Activated T-cell treated with anti-CD3 and anti-CD28 coated beads, Interleukin-2, amount 50 U/mL, for 72 hours (primary cell): ENCODE data around the gene TDRD10. TPM values are rescaled to one million over a fixed set of nuclear protein-coding genes. Genes with fewer than 3 reads are reported as not detected.

ENCODE experiments used
- ATAC-seq, 2 donors: fragments of 150-1000 bp; cut with Tn5 transposase; replicated peaks in 1 of 2; 2 replicates each; pipeline ENCODE4 v1.10.0; 2021; ENCODE audit warnings: moderate library complexity in 2 of 2, mild to moderate bottlenecking in 1 of 2
- DNase-seq, 2 donors: peaks; one replicate each; pipeline ENCODE4 v3.0.0; 2021 to 2022; ENCODE audit warnings: mixed read lengths in 1 of 2
- H3K27ac Mint-ChIP-seq: one replicate; pipeline ENCODE4 v1.8.0; 2022; ENCODE audit warnings: mild to moderate bottlenecking, moderate library complexity, mixed read lengths
- H3K27me3 Mint-ChIP-seq: one replicate; pipeline ENCODE4 v1.8.0; 2022; ENCODE audit warnings: low read depth, mixed read lengths
- H3K36me3 Mint-ChIP-seq, 2 donors: one replicate each; pipeline ENCODE4 v1.8.0; 2022; ENCODE audit warnings: mixed read lengths in 2 of 2, mild to moderate bottlenecking in 1 of 2; ENCODE audit not compliant: insufficient read depth in 2 of 2
- H3K4me1 Mint-ChIP-seq: one replicate; pipeline ENCODE4 v1.8.0; 2022; ENCODE audit warnings: low read depth, mixed read lengths
- H3K4me3 Mint-ChIP-seq, 2 donors: one replicate each; pipeline ENCODE4 v1.8.0; 2022; ENCODE audit warnings: mild to moderate bottlenecking in 2 of 2, mixed read lengths in 2 of 2, moderate library complexity in 2 of 2
- H3K9me3 Mint-ChIP-seq, 2 donors: one replicate each; pipeline ENCODE4 v1.8.0; 2022; ENCODE audit warnings: mixed read lengths in 2 of 2
- total RNA-seq, 2 donors: library from RNA; stranded (reverse); gene quantifications; one replicate each; pipeline ENCODE4 v1.2.3, GENCODE V29; 2022

TDRD10 gene
- total RNA-seq, 2 donors from 2014 or later = 0.86 TPM; not detected in 1

DNA sequence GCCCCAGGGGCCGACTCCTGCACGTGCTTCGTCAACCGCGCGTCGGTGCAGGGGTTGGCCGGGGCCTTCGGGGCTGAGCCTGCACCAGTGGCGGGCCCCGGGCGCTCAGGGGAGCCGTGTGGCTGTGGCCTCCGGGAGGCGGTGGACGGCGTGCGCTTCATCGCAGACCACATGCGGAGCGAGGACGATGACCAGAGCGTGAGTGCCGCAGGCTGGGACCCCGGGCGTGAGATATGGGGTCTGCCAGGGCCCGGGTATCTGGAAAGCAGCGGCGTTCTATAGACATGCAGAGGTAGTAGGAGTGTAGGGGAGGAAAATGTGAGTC is 69.9 kb downstream of the TDRD10 start:
- peaks cover 10% of the 10 kb centered on the region for H3K4me1 Mint-ChIP-seq
- no peaks in the 10 kb centered on the region for H3K9me3 Mint-ChIP-seq
- DNase-seq (no peak), ATAC-seq (no peak)
- H3K27me3 Mint-ChIP-seq = peaks cover 22% of the 10 kb centered on the region
- peak overlapping the region; percentile 38 for H3K27ac Mint-ChIP-seq
- H3K4me3 Mint-ChIP-seq = no peak overlapping the region
- no peaks in the 10 kb centered on the region for H3K36me3 Mint-ChIP-seq

DNA sequence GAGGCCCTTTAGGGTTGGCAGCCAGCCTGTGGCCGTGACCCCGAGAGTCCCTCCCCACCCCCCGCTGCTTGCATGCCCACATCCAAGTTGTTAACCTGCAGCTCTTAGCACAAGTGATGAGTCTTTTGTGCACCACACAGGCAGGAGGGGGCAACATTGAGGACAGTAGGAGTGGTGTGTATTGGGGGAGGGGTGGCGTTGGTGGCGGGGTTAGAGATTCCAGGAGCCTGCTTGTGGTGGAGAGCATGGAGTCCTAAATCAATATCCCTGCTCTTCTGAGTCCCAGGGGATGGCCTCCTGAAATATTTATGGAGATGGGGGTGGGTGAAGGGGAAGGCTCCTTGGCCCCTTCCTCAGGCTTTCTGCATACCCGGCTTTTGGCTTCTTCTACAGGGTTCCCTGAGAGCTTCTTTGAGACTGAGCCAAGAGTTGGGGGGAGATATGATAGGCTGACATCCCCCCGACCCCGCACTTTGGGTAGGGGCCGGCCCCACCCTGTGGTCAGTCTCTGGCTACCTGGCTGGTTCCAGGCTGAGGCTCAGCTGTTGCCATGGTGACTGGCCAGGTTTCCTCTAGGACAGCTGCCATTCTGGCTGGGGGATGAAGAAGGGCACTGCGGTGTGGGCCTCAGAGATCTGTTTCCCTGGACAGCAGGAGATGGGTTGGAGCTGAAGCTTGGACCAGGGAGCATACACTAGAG is 70.6 kb downstream of the TDRD10 start:
- no peaks in the 10 kb centered on the region for H3K36me3 Mint-ChIP-seq

DNA sequence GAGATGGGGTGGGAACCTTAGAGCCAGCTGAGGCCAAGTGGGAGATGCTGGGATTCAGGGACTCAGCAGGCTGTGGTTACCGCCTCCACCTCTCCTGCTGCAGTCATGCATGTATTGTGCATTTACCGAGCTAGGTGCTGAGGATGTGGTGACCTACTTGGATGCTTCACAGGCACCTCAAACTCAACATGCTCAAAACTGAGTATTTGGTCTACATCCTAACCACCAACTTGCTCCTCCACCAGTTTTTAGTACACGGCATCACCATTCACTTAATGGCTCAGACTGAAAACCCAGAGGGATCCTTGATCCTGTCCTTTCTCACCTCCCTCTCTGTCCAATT is 71.1 kb downstream of the TDRD10 start:
- no peak for DNase-seq
- Mint-ChIP-seq H3K4me1 (peaks cover 2% of the 10 kb centered on the region), H3K9me3 (no peaks in the 10 kb centered on the region), H3K27me3 (peaks cover 10% of the 10 kb centered on the region), H3K36me3 (no peaks in the 10 kb centered on the region), H3K27ac (no peak overlapping the region), H3K4me3 (no peak overlapping the region)
- ATAC-seq = peak; percentile 5 to 8

More for the DNA sequence above, 70.6 kb downstream of the TDRD10 start:
- peaks cover 7% of the 10 kb centered on the region for H3K4me1 Mint-ChIP-seq
- H3K27ac Mint-ChIP-seq = no peak overlapping the region
- ATAC-seq = peak; percentile 2 to 11
- H3K27me3 Mint-ChIP-seq = peaks cover 15% of the 10 kb centered on the region
- no peak for DNase-seq
- H3K9me3 Mint-ChIP-seq = no peaks in the 10 kb centered on the region
- H3K4me3 Mint-ChIP-seq = no peak overlapping the region

DNA sequence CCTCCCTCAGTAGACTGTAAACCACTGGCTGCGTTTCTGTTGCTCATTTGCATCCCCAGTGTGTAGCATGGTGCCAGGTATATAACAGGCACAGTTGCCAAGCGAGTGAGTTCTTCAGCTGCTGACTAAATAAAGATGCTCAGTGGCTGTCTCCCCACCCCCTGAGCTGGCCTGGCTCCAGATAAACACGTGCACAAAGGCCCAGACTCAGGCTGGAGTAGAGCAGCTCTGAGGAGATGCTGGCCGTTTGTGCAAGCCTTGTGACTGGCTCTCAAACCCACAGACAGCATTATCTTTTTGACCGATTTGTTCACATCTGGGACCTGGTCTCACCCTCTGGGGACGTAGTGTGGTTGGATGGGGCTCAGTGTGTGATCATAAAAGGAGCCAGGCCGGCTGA is 72.7 kb downstream of the TDRD10 start:
- peaks cover 9% of the 10 kb centered on the region for H3K27me3 Mint-ChIP-seq
- H3K9me3 Mint-ChIP-seq = no peaks in the 10 kb centered on the region
- H3K36me3 Mint-ChIP-seq = peaks cover 3 to 5% of the 10 kb centered on the region in 2 donors
- H3K27ac Mint-ChIP-seq = no peak overlapping the region
- DNase-seq (no peak), ATAC-seq (peak in 1 of 2 donors; percentile 7)
- H3K4me3 Mint-ChIP-seq = no peak overlapping the region
- H3K4me1 Mint-ChIP-seq = no peaks in the 10 kb centered on the region

DNA sequence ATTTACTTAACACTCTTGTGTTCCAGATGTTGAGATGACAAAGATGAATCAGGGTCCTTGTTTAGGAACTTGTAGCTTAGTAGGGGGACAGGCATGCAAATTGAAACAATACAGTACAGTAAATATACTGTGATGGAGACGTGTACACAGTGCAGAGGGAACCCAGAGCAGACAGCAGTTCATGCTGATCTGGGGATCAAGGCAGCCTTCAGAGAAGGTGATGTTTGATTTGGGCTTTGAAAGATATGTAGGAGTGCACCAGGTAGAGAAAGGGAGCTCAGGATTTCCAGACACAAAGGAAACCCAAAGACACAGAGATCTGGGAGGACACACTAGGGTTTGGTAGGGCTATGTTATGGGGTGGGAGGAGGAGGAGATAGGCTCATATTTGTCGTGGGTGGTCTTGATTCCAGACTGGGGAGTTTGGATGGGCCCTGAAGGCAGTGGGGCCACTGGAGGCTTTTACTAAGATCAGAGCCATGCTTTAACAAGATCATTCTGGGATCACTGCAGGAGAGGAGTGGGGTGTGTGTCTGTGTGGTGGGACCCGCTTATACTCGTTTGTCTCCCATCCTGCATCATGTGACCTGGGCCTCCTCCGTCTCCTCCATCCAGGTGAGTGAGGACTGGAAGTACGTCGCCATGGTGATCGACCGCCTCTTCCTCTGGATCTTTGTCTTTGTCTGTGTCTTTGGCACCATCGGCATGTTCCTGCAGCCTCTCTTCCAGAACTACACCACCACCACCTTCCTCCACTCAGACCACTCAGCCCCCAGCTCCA is 73.3 kb downstream of the TDRD10 start:
- no peaks in the 10 kb centered on the region for H3K4me1 Mint-ChIP-seq
- no peak for DNase-seq
- ATAC-seq = no peak
- no peak overlapping the region for H3K27ac Mint-ChIP-seq
- no peak overlapping the region for H3K4me3 Mint-ChIP-seq
- H3K36me3 Mint-ChIP-seq = peaks cover 3 to 5% of the 10 kb centered on the region in 2 donors
- H3K27me3 Mint-ChIP-seq = peaks cover 9% of the 10 kb centered on the region
- no peaks in the 10 kb centered on the region for H3K9me3 Mint-ChIP-seq

DNA sequence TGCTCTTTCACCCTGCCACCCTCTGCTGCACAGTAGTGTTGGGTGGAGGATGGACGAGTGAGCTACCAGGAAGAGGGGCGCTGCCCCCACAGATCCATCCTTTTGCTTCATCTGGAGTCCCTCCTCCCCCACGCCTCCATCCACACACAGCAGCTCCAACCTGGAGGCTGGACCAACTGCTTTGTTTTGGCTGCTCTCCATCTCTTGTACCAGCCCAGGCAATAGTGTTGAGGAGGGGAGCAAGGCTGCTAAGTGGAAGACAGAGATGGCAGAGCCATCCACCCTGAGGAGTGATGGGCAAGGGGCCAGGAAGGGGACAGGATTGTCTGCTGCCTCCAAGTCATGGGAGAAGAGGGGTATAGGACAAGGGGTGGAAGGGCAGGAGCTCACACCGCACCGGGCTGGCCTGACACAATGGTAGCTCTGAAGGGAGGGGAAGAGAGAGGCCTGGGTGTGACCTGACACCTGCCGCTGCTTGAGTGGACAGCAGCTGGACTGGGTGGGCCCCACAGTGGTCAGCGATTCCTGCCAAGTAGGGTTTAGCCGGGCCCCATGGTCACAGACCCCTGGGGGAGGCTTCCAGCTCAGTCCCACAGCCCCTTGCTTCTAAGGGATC is 74.0 kb downstream of the TDRD10 start:
- Mint-ChIP-seq H3K27ac (no peak overlapping the region), H3K4me1 (no peaks in the 10 kb centered on the region)
- peak in 1 of 2 donors; percentile 3 for ATAC-seq

DNA sequence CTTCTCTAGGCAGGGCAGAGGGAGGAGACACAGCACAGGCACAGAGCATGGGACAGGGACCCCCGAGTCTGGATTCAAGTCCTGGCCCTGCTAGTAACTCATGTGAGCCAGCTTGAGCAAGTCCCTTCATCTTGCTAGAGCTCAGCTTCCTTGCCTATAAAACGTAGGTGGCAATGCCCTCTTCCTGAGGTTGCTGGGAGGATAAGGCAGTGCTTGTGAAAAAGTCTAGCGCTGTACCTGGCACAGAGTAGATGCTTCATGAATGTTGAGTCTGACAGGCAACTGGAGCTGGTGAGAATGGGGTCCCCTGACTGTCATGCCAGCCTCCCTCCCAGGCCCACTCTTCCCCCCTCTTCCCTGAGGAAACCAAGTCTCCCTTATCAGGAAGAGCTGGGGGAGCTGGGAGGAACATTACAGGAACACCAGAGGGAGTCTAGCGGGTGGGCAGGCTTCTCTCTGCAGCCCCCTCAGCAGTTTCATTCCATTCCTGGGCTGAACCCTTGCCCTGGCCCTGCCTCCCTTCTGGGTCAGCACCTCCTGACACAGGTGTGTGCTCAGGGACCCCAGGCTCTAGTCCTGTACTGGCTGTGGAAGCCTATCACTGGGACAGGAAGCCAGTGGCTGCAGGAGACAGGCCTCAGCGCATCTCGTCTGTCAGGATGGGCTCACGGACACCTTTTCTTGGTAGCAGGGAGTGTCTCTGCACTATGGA is 75.5 kb downstream of the TDRD10 start:
- Mint-ChIP-seq H3K27ac (no peak overlapping the region), H3K4me1 (no peaks in the 10 kb centered on the region)

More for the DNA sequence above, 74.0 kb downstream of the TDRD10 start:
- Mint-ChIP-seq H3K9me3 (no peaks in the 10 kb centered on the region), H3K27me3 (peaks cover 7% of the 10 kb centered on the region), H3K4me3 (no peak overlapping the region), H3K36me3 (peaks cover 5 to 7% of the 10 kb centered on the region in 2 donors)
- no peak for DNase-seq

DNA sequence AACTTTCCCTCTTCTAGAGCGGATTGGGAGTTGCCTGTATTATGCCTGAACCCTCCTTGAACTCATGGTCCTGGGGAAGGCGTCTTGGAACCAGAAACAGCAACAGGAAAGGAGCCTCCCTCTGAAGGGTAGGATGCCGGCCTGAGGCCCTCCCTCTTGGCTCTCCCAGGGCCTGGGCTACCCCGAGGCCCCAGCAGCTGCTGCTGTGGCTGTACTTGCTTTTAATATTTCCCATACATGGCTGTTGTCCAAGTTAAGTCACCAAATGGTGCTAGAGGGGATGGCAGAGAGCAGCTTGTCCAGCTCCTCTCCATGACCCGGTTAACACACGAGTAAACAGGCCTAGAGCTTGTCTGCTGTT is 76.0 kb downstream of the TDRD10 start:
- DNase-seq (no peak), ATAC-seq (peak in 1 of 2 donors; percentile 3)
- Mint-ChIP-seq H3K27me3 (no peaks in the 10 kb centered on the region), H3K4me1 (no peaks in the 10 kb centered on the region), H3K4me3 (no peak overlapping the region), H3K27ac (no peak overlapping the region), H3K9me3 (no peaks in the 10 kb centered on the region), H3K36me3 (peaks cover 5 to 12% of the 10 kb centered on the region in 2 donors)

More for the DNA sequence above, 75.5 kb downstream of the TDRD10 start:
- DNase-seq (no peak), ATAC-seq (no peak)
- Mint-ChIP-seq H3K9me3 (no peaks in the 10 kb centered on the region), H3K27me3 (no peaks in the 10 kb centered on the region), H3K4me3 (no peak overlapping the region), H3K36me3 (peaks cover 5 to 10% of the 10 kb centered on the region in 2 donors)

DNA sequence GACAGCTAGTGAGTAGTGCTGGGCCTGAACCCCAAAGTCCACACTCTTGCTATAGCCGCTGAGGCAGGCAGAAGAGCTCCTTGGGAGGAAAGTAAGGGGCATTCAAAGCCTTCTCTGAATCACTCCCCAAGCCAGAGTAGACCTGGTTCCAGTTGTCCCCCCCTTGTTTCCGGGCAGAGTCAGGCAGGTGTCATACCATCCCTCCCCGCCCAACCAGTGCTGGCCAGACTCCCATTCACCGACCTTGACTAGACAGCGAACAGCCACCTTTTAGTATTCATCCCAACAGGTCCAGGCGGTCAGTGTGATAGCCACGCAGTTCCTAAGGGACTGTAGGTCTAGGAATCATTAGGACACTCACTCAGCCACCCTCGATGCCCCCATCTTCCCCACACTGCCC is 77.4 kb downstream of the TDRD10 start:
- no peaks in the 10 kb centered on the region for H3K9me3 Mint-ChIP-seq
- ATAC-seq (no peak), DNase-seq (no peak)
- H3K4me1 Mint-ChIP-seq = no peaks in the 10 kb centered on the region
- H3K27me3 Mint-ChIP-seq = no peaks in the 10 kb centered on the region
- H3K4me3 Mint-ChIP-seq = no peak overlapping the region
- no peak overlapping the region for H3K27ac Mint-ChIP-seq
- peaks cover 9 to 20% of the 10 kb centered on the region in 2 donors for H3K36me3 Mint-ChIP-seq

DNA sequence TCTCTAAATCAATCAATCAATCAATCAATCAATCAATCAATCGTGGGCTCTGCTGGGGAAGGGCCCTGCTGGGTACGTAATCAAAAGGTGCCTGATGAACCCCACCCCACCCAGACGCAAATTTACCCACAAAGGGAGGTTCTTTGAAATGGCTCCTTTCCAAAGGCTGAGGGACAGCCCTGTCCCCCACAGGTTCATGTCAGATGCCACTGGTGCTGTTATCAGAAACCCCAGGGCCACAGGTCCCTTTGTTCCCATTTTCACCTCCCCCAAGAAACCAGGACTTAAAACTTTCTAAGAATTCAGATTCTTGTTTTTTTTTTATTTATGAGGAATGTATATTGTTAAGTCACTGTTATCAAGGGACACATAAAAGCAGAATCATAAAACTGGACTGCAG is 79.7 kb downstream of the TDRD10 start:
- Mint-ChIP-seq H3K4me3 (no peak overlapping the region), H3K27me3 (no peaks in the 10 kb centered on the region), H3K9me3 (no peaks in the 10 kb centered on the region), H3K4me1 (no peaks in the 10 kb centered on the region), H3K27ac (no peak overlapping the region), H3K36me3 (peaks cover 18 to 38% of the 10 kb centered on the region in 2 donors)
- DNase-seq (no peak), ATAC-seq (no peak)

DNA sequence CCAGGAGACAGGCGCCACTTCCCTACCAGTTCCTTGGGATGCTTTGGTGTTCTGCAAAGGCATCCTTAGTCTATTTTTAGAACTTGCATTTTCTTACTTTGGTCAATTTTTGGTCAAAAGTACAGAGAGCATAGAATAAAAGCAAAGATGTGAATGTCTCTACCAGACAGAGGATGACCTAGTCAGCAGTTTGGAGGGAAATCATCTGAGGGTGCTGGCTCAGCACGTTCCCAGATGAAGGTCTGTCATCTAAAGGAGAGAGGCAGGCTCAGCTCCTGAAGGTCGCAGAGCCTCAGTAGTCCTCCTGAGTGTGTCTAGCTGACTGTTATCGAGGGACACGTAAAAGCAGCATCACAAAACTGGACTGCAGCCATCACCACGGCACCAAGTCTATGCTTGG is 80.9 kb downstream of the TDRD10 start:
- Mint-ChIP-seq H3K36me3 (peaks cover 19 to 47% of the 10 kb centered on the region in 2 donors), H3K4me1 (no peaks in the 10 kb centered on the region), H3K9me3 (no peaks in the 10 kb centered on the region), H3K27ac (no peak overlapping the region), H3K27me3 (no peaks in the 10 kb centered on the region), H3K4me3 (no peak overlapping the region)
- ATAC-seq (no peak), DNase-seq (no peak)

DNA sequence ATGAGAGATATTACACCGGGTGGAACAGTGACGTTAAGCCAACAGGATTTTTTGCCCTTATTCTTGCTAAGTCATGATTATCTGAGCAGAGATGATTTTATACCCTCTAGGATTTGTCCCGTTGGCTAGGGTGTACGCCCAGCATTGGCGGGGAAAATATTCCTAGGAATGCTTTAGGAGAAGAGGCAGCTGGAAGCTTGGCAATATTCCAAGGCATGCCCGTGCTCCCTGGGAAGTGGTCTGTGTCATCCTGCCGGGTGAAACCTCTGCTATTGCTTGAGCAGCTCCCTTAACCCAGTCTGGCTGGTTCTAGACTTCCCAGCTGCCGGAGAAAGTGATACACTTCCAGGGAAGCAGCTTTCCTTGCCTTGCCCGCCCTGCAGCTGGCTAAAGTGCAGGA is 81.8 kb downstream of the TDRD10 start:
- DNase-seq = no peak
- peaks cover 17 to 48% of the 10 kb centered on the region in 2 donors for H3K36me3 Mint-ChIP-seq
- no peaks in the 10 kb centered on the region for H3K27me3 Mint-ChIP-seq
- no peak for ATAC-seq
- H3K4me1 Mint-ChIP-seq = no peaks in the 10 kb centered on the region
- H3K9me3 Mint-ChIP-seq = no peaks in the 10 kb centered on the region
- H3K4me3 Mint-ChIP-seq = no peak overlapping the region
- peak overlapping the region; percentile 55 for H3K27ac Mint-ChIP-seq
